Measurements from ENCODE around the gene ARHGEF17. TPM values are rescaled to one million over a fixed set of nuclear protein-coding genes. Genes with fewer than 3 reads are reported as not detected.

ARHGEF17 gene
- total and polyA plus RNA-seq, 2 donors (not counting 1 experiment from before 2014, with no cell fraction given), result 42.8 to 43.1 TPM

- peak overlapping the region; percentile 60 for H3K27ac ChIP-seq (ENCODE audit: insufficient read depth, low read length)
- H2AFZ ChIP-seq (ENCODE audit: low read length), result peak overlapping the region; percentile 88
- peak overlapping the region; percentile 32 for H3K4me2 ChIP-seq (ENCODE audit: extremely low read depth, insufficient read depth, low read length)
- DNase-seq (ENCODE audit: low read depth in 2 of 2), result peak; percentile 64 to 85
- H4K20me1 ChIP-seq (ENCODE audit: control insufficient read depth, extremely low read depth, insufficient read depth, low read length), result no peaks in the 10 kb centered on the region
- no peaks in the 10 kb centered on the region for H3K79me2 ChIP-seq (ENCODE audit: control insufficient read depth, insufficient read depth, low read length)
- H3K9ac ChIP-seq (ENCODE audit: insufficient read depth, low read length), result peak overlapping the region; percentile 26
- H3K9me3 ChIP-seq (ENCODE audit: control insufficient read depth, insufficient read depth, low read depth, low read length), result no peaks in the 10 kb centered on the region
- no peaks in the 10 kb centered on the region for H3K36me3 ChIP-seq (ENCODE audit: control insufficient read depth, insufficient read depth, low read length)
- H3K4me1 ChIP-seq (ENCODE audit: control insufficient read depth, extremely low read depth, insufficient read depth, low read length), result peaks cover 7% of the 10 kb centered on the region
- no peaks in the 10 kb centered on the region for H3K27me3 ChIP-seq (ENCODE audit: control insufficient read depth, insufficient read depth, low read length)
- TF ChIP-seq CTCF (conservative IDR thresholded peaks at IDR 0.05 in 1 of 2, IDR thresholded peaks at IDR 0.05 in 1 of 2; ENCODE audit: low read depth in 1 of 2, low read length in 2 of 2) (peak; percentile 96 to 98), EZH2 (IDR thresholded peaks at IDR 0.05; ENCODE audit: low read length, missing control alignments) (no peak)
- no peak overlapping the region for H3K4me3 ChIP-seq (replicated peaks in 1 of 4; ENCODE audit: control extremely low read depth in 1 of 4, insufficient read depth in 1 of 4, low read depth in 3 of 4, low read length in 4 of 4)
These were observed 19.0 kb upstream of the ARHGEF17 start for GRCh38 chr11:73288873-73289707.

GRCh38 chr11:73290536-73290935, 17.5 kb upstream of the ARHGEF17 start:
- TF ChIP-seq CTCF (conservative IDR thresholded peaks at IDR 0.05 in 1 of 2, IDR thresholded peaks at IDR 0.05 in 1 of 2; ENCODE audit: low read depth in 1 of 2, low read length in 2 of 2), result no peak
- no peak for TF ChIP-seq EZH2 (IDR thresholded peaks at IDR 0.05; ENCODE audit: low read length, missing control alignments)
- no peaks in the 10 kb centered on the region for H3K36me3 ChIP-seq (ENCODE audit: control insufficient read depth, insufficient read depth, low read length)
- no peak overlapping the region for H2AFZ ChIP-seq (ENCODE audit: low read length)
- H3K27me3 ChIP-seq (ENCODE audit: control insufficient read depth, insufficient read depth, low read length), result no peaks in the 10 kb centered on the region
- H3K4me2 ChIP-seq (ENCODE audit: extremely low read depth, insufficient read depth, low read length), result no peak overlapping the region
- no peak for DNase-seq (ENCODE audit: low read depth in 2 of 2)
- no peak overlapping the region for H3K9ac ChIP-seq (ENCODE audit: insufficient read depth, low read length)
- H3K4me1 ChIP-seq (ENCODE audit: control insufficient read depth, extremely low read depth, insufficient read depth, low read length), result peaks cover 13% of the 10 kb centered on the region
- no peaks in the 10 kb centered on the region for H3K79me2 ChIP-seq (ENCODE audit: control insufficient read depth, insufficient read depth, low read length)
- H3K4me3 ChIP-seq (replicated peaks in 1 of 4; ENCODE audit: control extremely low read depth in 1 of 4, insufficient read depth in 1 of 4, low read depth in 3 of 4, low read length in 4 of 4), result no peak overlapping the region
- no peaks in the 10 kb centered on the region for H3K9me3 ChIP-seq (ENCODE audit: control insufficient read depth, insufficient read depth, low read depth, low read length)
- no peak overlapping the region for H3K27ac ChIP-seq (ENCODE audit: insufficient read depth, low read length)
- H4K20me1 ChIP-seq (ENCODE audit: control insufficient read depth, extremely low read depth, insufficient read depth, low read length), result no peaks in the 10 kb centered on the region

- Histone ChIP-seq H2AFZ (ENCODE audit: low read length) (no peak overlapping the region), H3K79me2 (ENCODE audit: control insufficient read depth, insufficient read depth, low read length) (no peaks in the 10 kb centered on the region), H3K27me3 (ENCODE audit: control insufficient read depth, insufficient read depth, low read length) (no peaks in the 10 kb centered on the region), H3K36me3 (ENCODE audit: control insufficient read depth, insufficient read depth, low read length) (no peaks in the 10 kb centered on the region), H3K4me2 (ENCODE audit: extremely low read depth, insufficient read depth, low read length) (no peak overlapping the region), H4K20me1 (ENCODE audit: control insufficient read depth, extremely low read depth, insufficient read depth, low read length) (no peaks in the 10 kb centered on the region), H3K4me1 (ENCODE audit: control insufficient read depth, extremely low read depth, insufficient read depth, low read length) (peaks cover 16% of the 10 kb centered on the region), H3K27ac (ENCODE audit: insufficient read depth, low read length) (no peak overlapping the region), H3K4me3 (replicated peaks in 1 of 4; ENCODE audit: control extremely low read depth in 1 of 4, insufficient read depth in 1 of 4, low read depth in 3 of 4, low read length in 4 of 4) (no peak overlapping the region), H3K9me3 (ENCODE audit: control insufficient read depth, insufficient read depth, low read depth, low read length) (no peaks in the 10 kb centered on the region), H3K9ac (ENCODE audit: insufficient read depth, low read length) (no peak overlapping the region)
- no peak for DNase-seq (ENCODE audit: low read depth in 2 of 2)
- TF ChIP-seq EZH2 (IDR thresholded peaks at IDR 0.05; ENCODE audit: low read length, missing control alignments) (no peak), CTCF (conservative IDR thresholded peaks at IDR 0.05 in 1 of 2, IDR thresholded peaks at IDR 0.05 in 1 of 2; ENCODE audit: low read depth in 1 of 2, low read length in 2 of 2) (no peak)
These were observed 16.9 kb upstream of the ARHGEF17 start for GRCh38 chr11:73291196-73291595.
